Measurements from ENCODE around the gene ANKS1B. TPM values are rescaled to one million over a fixed set of nuclear protein-coding genes. Genes with fewer than 3 reads are reported as not detected.

ANKS1B gene
- total RNA-seq, 1 experiment from 2014 or later: 9.7 TPM

GRCh38 chr12:98812225-98812624, 1172.5 kb downstream of the ANKS1B start:
- no TSS peak for BruUV-seq (replicated peaks)
- Histone ChIP-seq H3K36me3 (ENCODE audit: control insufficient read depth, insufficient read depth, low read length) (no peaks in the 10 kb centered on the region), H3K4me1 (ENCODE audit: control insufficient read depth, insufficient read depth, low read length) (0 out of 2 replicates have a peak, but pooled peaks cover 3% of the 10 kb centered on the region), H3K27ac (ENCODE audit: low read length) (no peak overlapping the region), H3K9me3 (ENCODE audit: control insufficient read depth, insufficient read depth, low read depth, low read length) (no peaks in the 10 kb centered on the region), H3K27me3 (ENCODE audit: control insufficient read depth, insufficient read depth, low read length) (peaks cover 6% of the 10 kb centered on the region; the same call in 1 of the 2 replicates), H3K4me3 (ENCODE audit: low read depth in 2 of 2, low read length in 2 of 2) (no peak overlapping the region)
- intact Hi-C loops (cut with micrococcal nuclease; ENCODE audit: unreplicated experiment): no loop called here
- no peak for ATAC-seq
- no peak for DNase-seq (ENCODE audit: low read depth, low spot score)
- in situ Hi-C loops (cut with HindIII; ENCODE audit: low pct_unique_long_range_greater_than_20kb, low sequenced_read_pairs): no loop called here
- TF ChIP-seq REST (IDR thresholded peaks at IDR 0.05; ENCODE audit: insufficient read depth in 1 of 2, low read depth in 2 of 2, low read length in 1 of 2) (no peak), TCF7L2 (IDR thresholded peaks at IDR 0.05; ENCODE audit: low read depth, low read length) (no peak), POLR2AphosphoS5 (IDR thresholded peaks at IDR 0.05; ENCODE audit: low read depth, low read length) (no peak)
- ChIA-PET POLR2A (interaction anchor here (0.6 kb wide), 2 partner anchors 13 to 58 kb away, joined by 3 to 4 read pairs; no protein-coding TSS in a partner anchor), CTCF (no interaction called here)

GRCh38 chr12:98808243-98808875, 1176.4 kb downstream of the ANKS1B start:
- CTCF ChIA-PET: no interaction called here
- Histone ChIP-seq H3K27ac (ENCODE audit: low read length) (no peak overlapping the region), H3K9me3 (ENCODE audit: control insufficient read depth, insufficient read depth, low read depth, low read length) (no peaks in the 10 kb centered on the region), H3K27me3 (ENCODE audit: control insufficient read depth, insufficient read depth, low read length) (peaks cover 6% of the 10 kb centered on the region), H3K4me3 (ENCODE audit: low read depth in 2 of 2, low read length in 2 of 2) (no peak overlapping the region), H3K36me3 (ENCODE audit: control insufficient read depth, insufficient read depth, low read length) (no peaks in the 10 kb centered on the region), H3K4me1 (ENCODE audit: control insufficient read depth, insufficient read depth, low read length) (no peaks in the 10 kb centered on the region)
- BruUV-seq (replicated peaks): no TSS peak
- ATAC-seq (no peak), DNase-seq (ENCODE audit: low read depth, low spot score) (no peak)
- POLR2A ChIA-PET: no interaction called here
- in situ Hi-C loops (cut with HindIII; ENCODE audit: low pct_unique_long_range_greater_than_20kb, low sequenced_read_pairs): no loop called here
- TF ChIP-seq SIN3A (IDR thresholded peaks at IDR 0.05; ENCODE audit: borderline replicate concordance, insufficient read depth, low read depth, low read length): no peak
- intact Hi-C loops (cut with micrococcal nuclease; ENCODE audit: unreplicated experiment): no loop called here

DNA sequence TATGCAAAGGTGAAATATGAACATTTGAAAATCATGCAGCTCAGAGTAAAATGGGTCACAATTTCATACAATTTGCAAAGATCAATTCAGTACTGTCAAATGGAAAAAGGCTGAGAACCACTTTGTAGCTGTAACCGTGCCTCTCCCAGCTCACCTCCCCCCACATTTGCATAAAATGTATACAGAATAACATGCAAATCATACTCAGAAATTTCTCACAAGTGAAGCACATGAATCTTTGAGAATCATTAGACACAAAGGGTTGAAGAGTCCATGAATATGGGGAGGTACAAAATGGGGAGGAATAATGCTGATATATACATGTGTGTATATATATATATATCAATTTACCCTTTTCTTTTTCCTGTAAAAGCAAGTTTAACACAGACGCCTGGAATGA, 1177.5 kb downstream of the ANKS1B start:
- CTCF ChIA-PET: no interaction called here
- in situ Hi-C loops (cut with HindIII; ENCODE audit: low pct_unique_long_range_greater_than_20kb, low sequenced_read_pairs) (no loop called here), intact Hi-C loops (cut with micrococcal nuclease; ENCODE audit: unreplicated experiment) (no loop called here)
- Histone ChIP-seq H3K27ac (ENCODE audit: low read length) (no peak overlapping the region), H3K27me3 (ENCODE audit: control insufficient read depth, insufficient read depth, low read length) (peaks cover 6% of the 10 kb centered on the region), H3K4me1 (ENCODE audit: control insufficient read depth, insufficient read depth, low read length) (no peaks in the 10 kb centered on the region), H3K4me3 (ENCODE audit: low read depth in 2 of 2, low read length in 2 of 2) (no peak overlapping the region), H3K36me3 (ENCODE audit: control insufficient read depth, insufficient read depth, low read length) (no peaks in the 10 kb centered on the region), H3K9me3 (ENCODE audit: control insufficient read depth, insufficient read depth, low read depth, low read length) (no peaks in the 10 kb centered on the region)
- ATAC-seq: no peak
- POLR2A ChIA-PET: no interaction called here
- no peak for DNase-seq (ENCODE audit: low read depth, low spot score)
- TF ChIP-seq POLR2AphosphoS5 (IDR thresholded peaks at IDR 0.05; ENCODE audit: low read depth, low read length) (no peak), TCF7L2 (IDR thresholded peaks at IDR 0.05; ENCODE audit: low read depth, low read length) (no peak), CTCF (IDR thresholded peaks at IDR 0.05) (no peak), REST (IDR thresholded peaks at IDR 0.05; ENCODE audit: insufficient read depth in 1 of 2, low read depth in 2 of 2, low read length in 1 of 2) (no peak), SIN3A (IDR thresholded peaks at IDR 0.05; ENCODE audit: borderline replicate concordance, insufficient read depth, low read depth, low read length) (no peak)
- BruUV-seq (replicated peaks): no TSS peak
